Measurements from ENCODE around the gene GRAMD1A. TPM values are rescaled to one million over a fixed set of nuclear protein-coding genes. Genes with fewer than 3 reads are reported as not detected.

Gene GRAMD1A
- total RNA-seq, 2 donors from 2014 or later = 115 to 137 TPM

DNA sequence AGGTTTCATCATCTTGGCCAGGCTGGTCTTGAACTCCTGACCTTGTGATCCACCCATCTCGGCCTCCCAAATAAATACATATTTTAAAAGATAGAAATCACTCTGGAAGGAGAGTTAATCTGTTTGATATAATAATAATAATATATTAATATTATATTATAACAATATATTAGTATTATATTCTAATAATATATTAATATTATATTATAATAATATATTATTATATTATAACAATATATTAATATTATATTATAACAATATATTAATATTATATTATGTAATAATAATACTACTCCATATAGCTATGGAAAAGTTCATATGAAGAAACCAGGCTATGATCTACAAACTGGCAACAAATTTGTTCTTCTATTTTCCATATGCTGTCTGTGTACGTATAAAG, 58.2 kb downstream of the GRAMD1A start:
- no peak overlapping the region for H3K4me3 Mint-ChIP-seq
- H3K36me3 Mint-ChIP-seq (ENCODE audit: low read depth) = no peaks in the 10 kb centered on the region
- no peaks in the 10 kb centered on the region for H3K9me3 ChIP-seq (ENCODE audit: control insufficient read depth, low read length)
- no peaks in the 10 kb centered on the region for H3K9me3 Mint-ChIP-seq
- H3K36me3 ChIP-seq (ENCODE audit: control insufficient read depth, insufficient read depth, low read length) = no peaks in the 10 kb centered on the region
- peaks cover 13% of the 10 kb centered on the region for H3K4me1 Mint-ChIP-seq
- no peaks in the 10 kb centered on the region for H3K27me3 Mint-ChIP-seq (ENCODE audit: insufficient read depth)
- WGBS, 2 experiments (ENCODE audit: insufficient coverage in 1 of 2, insufficient read length in 1 of 2) = no CpG with 5 or more reads among the region's 2 CpGs
- no peak overlapping the region for H3K9ac ChIP-seq (ENCODE audit: extremely low read depth, low read length, poor library complexity, severe bottlenecking)
- no peak overlapping the region for H3K27ac ChIP-seq (ENCODE audit: low read depth, low read length)
- H3K4me1 ChIP-seq (ENCODE audit: control insufficient read depth, insufficient read depth, low read length) = no peaks in the 10 kb centered on the region
- no peak overlapping the region for H3K4me3 ChIP-seq (ENCODE audit: low read length)
- TF ChIP-seq, protein P1, sequence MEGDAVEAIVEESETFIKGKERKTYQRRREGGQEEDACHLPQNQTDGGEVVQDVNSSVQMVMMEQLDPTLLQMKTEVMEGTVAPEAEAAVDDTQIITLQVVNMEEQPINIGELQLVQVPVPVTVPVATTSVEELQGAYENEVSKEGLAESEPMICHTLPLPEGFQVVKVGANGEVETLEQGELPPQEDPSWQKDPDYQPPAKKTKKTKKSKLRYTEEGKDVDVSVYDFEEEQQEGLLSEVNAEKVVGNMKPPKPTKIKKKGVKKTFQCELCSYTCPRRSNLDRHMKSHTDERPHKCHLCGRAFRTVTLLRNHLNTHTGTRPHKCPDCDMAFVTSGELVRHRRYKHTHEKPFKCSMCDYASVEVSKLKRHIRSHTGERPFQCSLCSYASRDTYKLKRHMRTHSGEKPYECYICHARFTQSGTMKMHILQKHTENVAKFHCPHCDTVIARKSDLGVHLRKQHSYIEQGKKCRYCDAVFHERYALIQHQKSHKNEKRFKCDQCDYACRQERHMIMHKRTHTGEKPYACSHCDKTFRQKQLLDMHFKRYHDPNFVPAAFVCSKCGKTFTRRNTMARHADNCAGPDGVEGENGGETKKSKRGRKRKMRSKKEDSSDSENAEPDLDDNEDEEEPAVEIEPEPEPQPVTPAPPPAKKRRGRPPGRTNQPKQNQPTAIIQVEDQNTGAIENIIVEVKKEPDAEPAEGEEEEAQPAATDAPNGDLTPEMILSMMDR (conservative IDR thresholded peaks at IDR 0.05) = no peak
- DNase-seq = no peak
- no peak overlapping the region for H3K27ac Mint-ChIP-seq
- H3K27me3 ChIP-seq (ENCODE audit: control insufficient read depth, insufficient read depth, low read length, poor library complexity, severe bottlenecking) = no peaks in the 10 kb centered on the region

DNA sequence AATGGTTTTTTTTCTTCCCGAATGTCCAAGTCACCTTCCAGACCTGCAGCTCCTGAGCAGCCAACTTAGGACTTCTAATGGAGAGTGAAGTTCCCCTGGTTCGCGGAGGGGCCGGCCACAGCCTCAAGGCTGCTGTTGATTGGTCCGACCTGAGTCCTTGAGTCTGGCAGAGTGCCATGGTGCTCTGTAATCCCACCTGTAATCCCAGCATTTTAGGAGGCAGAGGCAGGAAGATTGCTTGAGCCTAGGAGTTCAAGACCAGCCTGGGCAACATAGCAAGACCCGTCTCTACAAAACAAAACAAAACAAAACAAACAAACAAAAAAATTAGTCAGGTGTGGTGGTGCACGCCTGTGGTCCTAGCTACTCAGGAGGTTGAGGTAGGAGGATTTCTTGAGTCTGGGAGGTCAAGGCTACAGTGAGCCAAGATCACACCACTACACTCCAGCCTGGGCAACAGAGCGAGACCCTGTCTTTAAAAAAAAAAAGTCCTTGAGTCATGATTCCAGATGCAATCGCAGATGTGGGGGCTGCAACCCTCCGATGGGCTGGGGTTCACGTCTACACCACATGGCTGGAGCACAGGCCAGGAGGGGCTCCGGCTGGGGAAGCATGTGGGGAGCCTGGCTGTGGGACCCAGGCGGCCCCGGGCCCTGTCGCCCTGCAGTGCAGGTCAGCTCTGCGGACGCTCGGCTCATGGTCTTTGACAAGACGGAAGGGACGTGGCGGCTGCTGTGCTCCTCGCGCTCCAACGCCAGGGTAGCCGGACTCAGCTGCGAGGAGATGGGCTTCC, 59.1 kb downstream of the GRAMD1A start:
- Histone ChIP-seq H3K4me3 (ENCODE audit: low read length) (no peak overlapping the region), H3K36me3 (ENCODE audit: control insufficient read depth, insufficient read depth, low read length) (no peaks in the 10 kb centered on the region), H3K27me3 (ENCODE audit: control insufficient read depth, insufficient read depth, low read length, poor library complexity, severe bottlenecking) (no peaks in the 10 kb centered on the region), H3K4me1 (ENCODE audit: control insufficient read depth, insufficient read depth, low read length) (no peaks in the 10 kb centered on the region), H3K9ac (ENCODE audit: extremely low read depth, low read length, poor library complexity, severe bottlenecking) (no peak overlapping the region), H3K9me3 (ENCODE audit: control insufficient read depth, low read length) (no peaks in the 10 kb centered on the region), H3K27ac (ENCODE audit: low read depth, low read length) (no peak overlapping the region)
- Mint-ChIP-seq H3K27ac (no peak overlapping the region), H3K36me3 (ENCODE audit: low read depth) (no peaks in the 10 kb centered on the region), H3K4me1 (peaks cover 13% of the 10 kb centered on the region), H3K27me3 (ENCODE audit: insufficient read depth) (no peaks in the 10 kb centered on the region), H3K9me3 (no peaks in the 10 kb centered on the region), H3K4me3 (no peak overlapping the region)
- 91 to 94% methylated on average over 22 to 25 of the region's 26 CpGs for WGBS, 2 experiments (ENCODE audit: insufficient coverage in 1 of 2, insufficient read length in 1 of 2)
- peak; percentile 71 for DNase-seq
- TF ChIP-seq, protein P1 (conservative IDR thresholded peaks at IDR 0.05) = no peak

DNA sequence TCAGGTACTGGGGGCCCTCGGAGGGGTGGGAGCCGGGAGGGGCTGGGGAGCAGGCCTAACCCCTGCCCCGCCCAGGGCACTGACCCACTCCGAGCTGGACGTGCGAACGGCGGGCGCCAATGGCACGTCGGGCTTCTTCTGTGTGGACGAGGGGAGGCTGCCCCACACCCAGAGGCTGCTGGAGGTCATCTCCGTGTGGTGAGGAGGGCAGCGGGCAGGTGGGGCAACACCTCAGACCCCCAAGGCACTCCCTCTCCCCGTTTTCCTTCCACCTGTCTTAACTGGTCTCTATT, 59.6 kb downstream of the GRAMD1A start:
- DNase-seq = no peak
- no peaks in the 10 kb centered on the region for H3K27me3 ChIP-seq (ENCODE audit: control insufficient read depth, insufficient read depth, low read length, poor library complexity, severe bottlenecking)
- H3K4me1 Mint-ChIP-seq = peaks cover 13% of the 10 kb centered on the region
- H3K27me3 Mint-ChIP-seq (ENCODE audit: insufficient read depth) = peaks cover 2% of the 10 kb centered on the region
- TF ChIP-seq, protein P1 (conservative IDR thresholded peaks at IDR 0.05) = no peak
- H3K9me3 ChIP-seq (ENCODE audit: control insufficient read depth, low read length) = no peaks in the 10 kb centered on the region
- H3K4me3 Mint-ChIP-seq = no peak overlapping the region
- H3K36me3 ChIP-seq (ENCODE audit: control insufficient read depth, insufficient read depth, low read length) = no peaks in the 10 kb centered on the region
- H3K9ac ChIP-seq (ENCODE audit: extremely low read depth, low read length, poor library complexity, severe bottlenecking) = no peak overlapping the region
- no peak overlapping the region for H3K27ac ChIP-seq (ENCODE audit: low read depth, low read length)
- H3K4me3 ChIP-seq (ENCODE audit: low read length) = no peak overlapping the region
- no peak overlapping the region for H3K27ac Mint-ChIP-seq
- 96% methylated on average over 14 to 15 of the region's 15 CpGs for WGBS, 2 experiments (ENCODE audit: insufficient coverage in 1 of 2, insufficient read length in 1 of 2)
- no peaks in the 10 kb centered on the region for H3K9me3 Mint-ChIP-seq
- H3K4me1 ChIP-seq (ENCODE audit: control insufficient read depth, insufficient read depth, low read length) = no peaks in the 10 kb centered on the region
- no peaks in the 10 kb centered on the region for H3K36me3 Mint-ChIP-seq (ENCODE audit: low read depth)
